ENCODE measurements around the gene FNBP1L.

- TF ChIP-seq CTCF (IDR thresholded peaks at IDR 0.05) (no peak), POLR2A (IDR thresholded peaks at IDR 0.05) (no peak), POLR2AphosphoS5 (IDR thresholded peaks at IDR 0.05) (no peak)
Observed at GRCh38 chr1:93598396-93598795, 150.5 kb downstream of the FNBP1L start.
